GM12875 (cell line): ENCODE results near the gene FKBP4.

Source experiments
- H3K4me3 ChIP-seq: one replicate; pipeline ENCODE4 v1.5.1; 2011; ENCODE audit warnings: low read depth, low read length, control low read depth
- TF ChIP-seq, protein P1 (sequence below): IDR thresholded peaks from 2 replicates; pipeline ENCODE4 v1.5.1; 2011; ENCODE audit warnings: low read depth, mild to moderate bottlenecking, control low read depth, inconsistent platforms, low read length, moderate library complexity, borderline replicate concordance; ENCODE audit not compliant: insufficient read depth

FKBP4 gene

DNA sequence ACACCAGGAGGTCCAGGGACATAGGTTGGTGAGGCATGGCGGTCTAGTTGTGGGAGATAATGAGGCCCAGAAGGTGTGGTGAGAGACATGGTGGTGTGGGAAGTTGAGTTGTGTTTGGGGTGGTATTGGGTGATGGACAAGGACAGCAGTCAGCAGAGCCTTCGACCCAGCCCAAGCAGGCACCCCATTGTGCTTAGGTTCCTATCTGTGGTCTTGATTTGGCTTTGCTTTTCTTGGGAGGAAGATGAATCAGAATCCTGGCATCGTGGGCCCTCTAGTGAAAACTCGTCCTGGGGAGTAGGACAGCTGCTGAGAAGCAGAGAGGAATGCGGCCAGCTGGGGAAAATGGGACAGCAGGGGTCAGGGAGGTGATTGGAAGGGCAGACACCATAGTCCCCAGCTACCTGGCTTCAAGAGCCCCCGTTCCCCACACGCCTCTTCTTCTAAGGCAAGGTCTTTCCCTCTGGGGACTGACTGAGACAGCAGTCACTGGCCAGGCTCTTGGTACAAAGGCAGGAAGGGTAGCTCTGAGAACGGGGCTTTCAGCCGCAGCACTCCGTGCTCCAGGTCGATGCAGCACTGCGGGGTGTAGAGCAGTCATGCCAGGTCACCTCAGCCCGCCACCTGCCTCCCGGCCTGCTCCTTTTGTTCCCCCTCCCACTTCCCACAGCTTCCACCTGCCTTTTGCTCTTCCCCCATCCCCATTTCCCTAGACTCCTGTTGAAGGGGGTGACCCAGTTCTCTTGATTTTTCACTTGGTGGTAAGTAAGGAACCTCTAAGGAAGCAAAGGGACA is 32.1 kb downstream of the FKBP4 start:
- no peak overlapping the region for H3K4me3 ChIP-seq
- TF ChIP-seq, protein P1, sequence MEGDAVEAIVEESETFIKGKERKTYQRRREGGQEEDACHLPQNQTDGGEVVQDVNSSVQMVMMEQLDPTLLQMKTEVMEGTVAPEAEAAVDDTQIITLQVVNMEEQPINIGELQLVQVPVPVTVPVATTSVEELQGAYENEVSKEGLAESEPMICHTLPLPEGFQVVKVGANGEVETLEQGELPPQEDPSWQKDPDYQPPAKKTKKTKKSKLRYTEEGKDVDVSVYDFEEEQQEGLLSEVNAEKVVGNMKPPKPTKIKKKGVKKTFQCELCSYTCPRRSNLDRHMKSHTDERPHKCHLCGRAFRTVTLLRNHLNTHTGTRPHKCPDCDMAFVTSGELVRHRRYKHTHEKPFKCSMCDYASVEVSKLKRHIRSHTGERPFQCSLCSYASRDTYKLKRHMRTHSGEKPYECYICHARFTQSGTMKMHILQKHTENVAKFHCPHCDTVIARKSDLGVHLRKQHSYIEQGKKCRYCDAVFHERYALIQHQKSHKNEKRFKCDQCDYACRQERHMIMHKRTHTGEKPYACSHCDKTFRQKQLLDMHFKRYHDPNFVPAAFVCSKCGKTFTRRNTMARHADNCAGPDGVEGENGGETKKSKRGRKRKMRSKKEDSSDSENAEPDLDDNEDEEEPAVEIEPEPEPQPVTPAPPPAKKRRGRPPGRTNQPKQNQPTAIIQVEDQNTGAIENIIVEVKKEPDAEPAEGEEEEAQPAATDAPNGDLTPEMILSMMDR: no peak

GRCh38 chr12:2829275-2829674 is 34.5 kb downstream of the FKBP4 start:
- H3K4me3 ChIP-seq: no peak overlapping the region
- TF ChIP-seq, protein P1: no peak

GRCh38 chr12:2832550-2833127 is 37.9 kb downstream of the FKBP4 start:
- H3K4me3 ChIP-seq: no peak overlapping the region

GRCh38 chr12:2833327-2833726 is 38.6 kb downstream of the FKBP4 start:
- TF ChIP-seq, protein P1: no peak
- no peak overlapping the region for H3K4me3 ChIP-seq

More at GRCh38 chr12:2832550-2833127, 37.9 kb downstream of the FKBP4 start:
- TF ChIP-seq, protein P1: no peak

DNA sequence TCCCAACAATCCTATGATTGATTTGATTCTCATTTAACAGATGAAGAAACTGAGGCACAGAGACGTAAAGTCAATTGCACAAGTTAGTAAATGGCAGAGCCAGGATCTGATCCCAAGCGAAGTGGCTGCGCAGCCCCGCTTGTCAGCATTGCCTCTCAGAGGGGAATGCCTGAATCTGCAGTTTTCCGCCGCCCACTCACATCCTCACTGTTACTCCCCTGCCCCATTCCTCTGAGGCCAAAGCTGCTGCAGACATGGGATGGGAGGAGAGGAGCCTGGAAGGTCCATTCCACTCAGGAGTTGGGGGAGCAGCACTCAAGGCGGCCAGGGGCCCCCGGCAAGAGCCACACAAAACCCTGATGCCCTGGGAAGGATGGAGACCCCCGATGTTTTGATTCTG is 39.0 kb downstream of the FKBP4 start:
- TF ChIP-seq, protein P1: no peak
- no peak overlapping the region for H3K4me3 ChIP-seq

DNA sequence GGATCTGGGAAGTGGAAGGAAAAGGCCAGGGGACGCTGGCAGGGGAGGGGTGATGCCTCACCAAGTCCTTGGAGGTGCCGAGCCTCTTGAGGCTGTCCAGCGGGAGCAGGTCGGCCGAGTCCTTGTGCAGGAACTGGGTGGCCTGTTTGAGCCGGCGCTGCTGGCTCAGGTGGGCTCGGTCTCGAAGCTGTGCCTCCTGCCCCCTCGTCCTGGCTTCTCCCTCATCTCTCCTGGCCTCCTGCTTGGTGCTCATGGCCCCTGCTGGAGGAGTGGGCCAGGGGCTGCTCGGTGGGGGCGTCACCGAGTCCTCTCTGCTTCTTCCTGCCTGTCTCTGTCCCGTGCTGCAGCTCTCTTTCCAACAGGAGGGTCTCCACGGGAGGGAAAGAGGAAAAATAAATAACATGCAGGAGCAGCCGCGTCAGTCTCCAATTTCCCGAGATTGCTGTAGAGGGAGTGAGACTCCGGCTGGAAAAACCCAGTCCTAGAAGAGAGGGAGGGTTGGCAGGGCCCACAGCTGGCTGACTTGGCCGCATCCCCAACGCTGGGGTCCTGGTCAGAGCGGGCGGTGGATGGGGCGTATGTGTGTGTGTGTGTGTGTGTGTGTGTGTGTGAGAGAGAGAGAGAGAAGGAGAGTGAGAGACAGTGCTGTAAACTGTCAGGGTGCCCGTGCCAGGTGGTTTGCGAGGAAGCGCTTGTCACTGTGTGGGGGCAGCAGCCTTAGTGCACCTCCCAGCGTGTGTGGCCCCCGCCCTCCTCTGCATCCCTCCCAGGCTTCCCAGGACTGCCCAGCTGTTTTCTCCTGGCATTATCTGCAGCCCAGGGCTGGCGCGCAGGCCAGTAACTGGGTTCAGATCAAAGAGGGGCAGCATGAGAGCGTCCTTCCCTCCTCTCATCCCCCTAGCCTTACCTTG is 40.1 kb downstream of the FKBP4 start, which contains the start of gene NRIP2:
TSS of gene NRIP2 (minus strand) at position 455 of the 911 bp plus-strand sequence. CDS start at position 403, 52 bp downstream.
- no peak within 1 kb of the TSS for H3K4me3 ChIP-seq
- TF ChIP-seq, protein P1: no peak
